Liver (tissue), 9 donors: ENCODE results near the gene ATP1B1. TPM values are rescaled to one million over a fixed set of nuclear protein-coding genes. Genes with fewer than 3 reads are reported as not detected.

Experiments used
- DNase-seq: peaks from one replicate; pipeline ENCODE4 v3.0.0-alpha.2; 2017; ENCODE audit warnings: low spot score
- H3K27ac ChIP-seq, 2 donors: one replicate each; pipeline ENCODE4 v1.7.0; 2013; ENCODE audit warnings: inconsistent platforms in 2 of 2, low read length in 2 of 2, control low read depth in 1 of 2, low read depth in 1 of 2, mild to moderate bottlenecking in 1 of 2
- H3K27me3 ChIP-seq, 4 donors: one replicate each; pipeline versions ENCODE4 v1.6.1 to v1.7.0; 2013; ENCODE audit warnings: low read length in 3 of 4, inconsistent platforms in 1 of 4, mild to moderate bottlenecking in 1 of 4, moderate library complexity in 1 of 4; ENCODE audit not compliant: control insufficient read depth in 4 of 4, insufficient read depth in 4 of 4
- H3K36me3 ChIP-seq, 4 donors: one replicate each; pipeline versions ENCODE4 v1.6.1 to v1.7.0; 2013; ENCODE audit warnings: low read length in 3 of 4, mild to moderate bottlenecking in 3 of 4, low read depth in 1 of 4, moderate library complexity in 1 of 4; ENCODE audit not compliant: control insufficient read depth in 4 of 4, insufficient read depth in 3 of 4
- H3K4me1 ChIP-seq, 4 donors: one replicate each; pipeline versions ENCODE4 v1.6.1 to v1.7.0; 2013; ENCODE audit warnings: low read length in 3 of 4, mild to moderate bottlenecking in 3 of 4, moderate library complexity in 1 of 4; ENCODE audit not compliant: control insufficient read depth in 4 of 4, insufficient read depth in 4 of 4
- H3K4me3 ChIP-seq, 3 donors: one replicate each; pipeline versions ENCODE4 v1.6.1 to v1.7.0; 2013; ENCODE audit warnings: low read length in 3 of 3, control low read depth in 1 of 3, low read depth in 1 of 3, mild to moderate bottlenecking in 1 of 3
- H3K9ac ChIP-seq, 2 donors: one replicate each; pipeline ENCODE4 v1.7.0; 2013; ENCODE audit warnings: low read length in 2 of 2, mild to moderate bottlenecking in 2 of 2, moderate library complexity in 2 of 2, control low read depth in 1 of 2, low read depth in 1 of 2
- H3K9me3 ChIP-seq, 4 donors: one replicate each; pipeline versions ENCODE4 v1.6.1 to v1.7.0; 2013; ENCODE audit warnings: low read length in 3 of 4; ENCODE audit not compliant: control insufficient read depth in 4 of 4
- EGR1 ChIP-seq, 2 donors: IDR thresholded peaks; 2 replicates each; pipeline ENCODE4 v1.6.1; 2016 to 2018; ENCODE audit warnings: antibody characterized with exemption in 2 of 2, low read depth in 2 of 2
- FOXA1 ChIP-seq: IDR thresholded peaks from 2 replicates; pipeline ENCODE4 v1.6.1; 2016; ENCODE audit warnings: antibody characterized with exemption
- FOXA2 ChIP-seq: IDR thresholded peaks from 2 replicates; pipeline ENCODE4 v1.6.1; 2016; ENCODE audit warnings: antibody characterized with exemption
- GABPA ChIP-seq, 2 donors: IDR thresholded peaks in 1 of 2; conservative IDR thresholded peaks in 1 of 2; 2 replicates each; pipeline ENCODE4 v1.6.1; 2016; ENCODE audit warnings: antibody characterized with exemption in 2 of 2, mild to moderate bottlenecking in 1 of 2, moderate library complexity in 1 of 2
- HNF4A ChIP-seq, 2 donors: conservative IDR thresholded peaks; 2 replicates each; pipeline ENCODE4 v1.6.1; 2016; ENCODE audit warnings: antibody characterized with exemption in 2 of 2, mild to moderate bottlenecking in 2 of 2
- HNF4G ChIP-seq: IDR thresholded peaks from 2 replicates; pipeline ENCODE4 v1.6.1; 2016; ENCODE audit warnings: antibody characterized with exemption
- JUND ChIP-seq, 2 donors: IDR thresholded peaks; 2 replicates each; pipeline ENCODE4 v1.6.1; 2016; ENCODE audit warnings: antibody characterized with exemption in 2 of 2
- NR2F2 ChIP-seq: IDR thresholded peaks from 2 replicates; pipeline ENCODE4 v1.6.1; 2016; ENCODE audit warnings: antibody characterized with exemption
- RAD21 ChIP-seq, 2 donors: IDR thresholded peaks; 2 replicates each; pipeline ENCODE4 v1.6.1; 2016; ENCODE audit warnings: antibody characterized with exemption in 2 of 2, mild to moderate bottlenecking in 2 of 2
- RXRA ChIP-seq, 2 donors: IDR thresholded peaks; 2 replicates each; pipeline ENCODE4 v1.6.1; 2017 to 2018; ENCODE audit warnings: antibody characterized with exemption in 2 of 2, mild to moderate bottlenecking in 1 of 2
- SP1 ChIP-seq: IDR thresholded peaks from 2 replicates; pipeline ENCODE4 v1.6.1; 2018; ENCODE audit warnings: antibody characterized with exemption, mild to moderate bottlenecking
- TAF1 ChIP-seq: conservative IDR thresholded peaks from 2 replicates; pipeline ENCODE4 v1.6.1; 2016; ENCODE audit warnings: antibody characterized with exemption, mild to moderate bottlenecking
- YY1 ChIP-seq: IDR thresholded peaks from 2 replicates; pipeline ENCODE4 v1.6.1; 2016; ENCODE audit warnings: antibody characterized with exemption, mild to moderate bottlenecking
- WGBS: extraction: QIAGEN DNeasy Blood & Tissue Kit; methylation state at CpG from one replicate; pipeline ENCODE4 v1.1.7; 2013; 5-methylcytosine and 5-hydroxymethylcytosine counted together
- polyA plus RNA-seq, 2 donors: library from polyadenylated mRNA; stranded (reverse) in 1 of 2; unstranded in 1 of 2; fragments of 200-250 nt in 1 of 2; fragments of >200 nt in 1 of 2; fragmentation: Nextera tagmentation in 1 of 2; extraction: Ambion mirVana in 1 of 2; gene quantifications; one replicate each; pipeline versions ENCODE4 v1.2.1 to v1.2.3, GENCODE V29; 2013 to 2015
- total RNA-seq, 2 donors: library from RNA; depleted of rRNA; stranded (reverse); fragments of >200 nt; gene quantifications; one replicate each; pipeline ENCODE4 v1.2.3, GENCODE V29; 2014
- TF ChIP-seq, protein P1 (sequence below): IDR thresholded peaks from 2 replicates; pipeline ENCODE4 v1.6.1; 2016; ENCODE audit warnings: antibody characterized with exemption
- TF ChIP-seq, protein P2 (sequence below): IDR thresholded peaks from 2 replicates; pipeline ENCODE4 v1.6.1; 2016; ENCODE audit warnings: antibody characterized with exemption
- TF ChIP-seq, protein P3 (sequence below): IDR thresholded peaks from 2 replicates; pipeline ENCODE4 v1.6.1; 2016; ENCODE audit warnings: antibody characterized with exemption, mild to moderate bottlenecking
- TF ChIP-seq, protein P4 (sequence below): IDR thresholded peaks from 2 replicates; pipeline ENCODE4 v1.6.1; 2016; ENCODE audit warnings: antibody characterized with exemption
- TF ChIP-seq, protein P5 (sequence below): fragments of 150-350 bp; IDR thresholded peaks from 2 replicates; pipeline ENCODE4 v1.5.1; 2017; ENCODE audit warnings: improper control_type of control experiment, low read depth, low read length; ENCODE audit not compliant: missing input control
- donor health status: healthy.
- donor health status: healthy.
- donor health status: healthy.
- donor health status: healthy.
- donor health status: healthy.

The ATP1B1 gene
- total and polyA plus RNA-seq, 4 donors, result 36.1 to 57.0 (median 46.5) TPM

DNA sequence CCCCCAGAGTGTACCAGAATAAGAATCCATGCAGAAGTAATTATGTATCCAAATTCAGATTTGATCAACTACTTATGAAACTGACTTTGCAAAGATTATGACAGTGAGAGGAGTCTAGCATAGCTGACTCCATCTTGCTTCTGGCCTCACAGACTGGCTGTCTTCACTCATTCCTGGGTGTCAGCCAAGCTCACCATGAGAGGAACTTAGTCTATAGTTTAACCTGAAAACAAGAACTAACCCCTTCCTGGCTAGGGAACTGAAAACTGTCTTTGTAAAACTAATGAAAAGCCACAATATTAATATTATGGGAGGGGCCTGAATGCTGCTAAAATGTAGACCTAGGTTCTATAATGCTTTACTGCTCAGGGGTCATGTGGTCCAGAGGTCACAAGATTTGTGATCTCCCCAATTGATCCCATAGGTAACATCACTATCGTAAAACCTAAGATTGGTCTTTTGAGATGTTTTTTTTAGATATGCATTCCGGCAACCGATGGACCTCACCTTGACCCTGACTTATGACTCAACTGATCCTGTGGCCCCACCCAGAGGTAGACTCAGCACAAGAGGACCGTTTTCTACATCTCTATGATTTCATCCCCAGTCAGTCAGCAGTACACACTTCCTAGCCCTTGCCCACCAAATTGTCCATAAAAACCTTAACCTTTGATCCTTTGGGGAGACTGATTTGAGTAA lies 55.2 kb downstream of the ATP1B1 start:
- WGBS, result 89% methylated on average over 4 of the region's 4 CpGs
- DNase-seq, result no peak
- TF ChIP-seq RAD21 (IDR thresholded peaks at IDR 0.05) (peak in 1 of 2 donors; percentile 6), YY1 (no peak)

DNA sequence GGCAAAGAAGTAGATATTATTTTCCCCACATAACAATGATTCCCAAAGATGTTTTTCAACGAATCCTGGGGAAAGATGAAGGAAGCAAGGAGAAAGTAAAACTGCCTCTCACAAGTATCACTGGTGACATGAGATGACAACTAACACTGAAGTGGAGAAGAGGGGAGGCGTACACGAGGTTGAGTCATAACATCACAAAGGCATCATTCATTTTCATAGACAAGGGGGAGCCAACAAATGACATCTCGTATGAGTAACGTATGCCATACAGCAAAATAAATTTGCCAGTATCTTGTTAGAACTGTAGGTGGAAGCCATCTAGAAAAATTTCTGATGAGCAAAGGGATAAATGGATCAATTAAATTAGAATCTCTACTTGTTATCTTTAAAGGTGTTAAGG lies 56.6 kb downstream of the ATP1B1 start:
- no peak for DNase-seq
- H3K36me3 ChIP-seq, result peaks cover 0 to 1% (median 0%) of the 10 kb centered on the region in 4 donors
- H3K4me1 ChIP-seq, result peaks cover 0 to 5% (median 4%) of the 10 kb centered on the region in 4 donors
- H3K9me3 ChIP-seq, result no peaks in the 10 kb centered on the region
- no peak overlapping the region for H3K9ac ChIP-seq
- TF ChIP-seq HNF4A (conservative IDR thresholded peaks at IDR 0.05) (no peak), JUND (IDR thresholded peaks at IDR 0.05) (no peak), GABPA (IDR thresholded peaks at IDR 0.05 in 1 of 2, conservative IDR thresholded peaks at IDR 0.05 in 1 of 2) (no peak), FOXA1 (no peak), FOXA2 (no peak), YY1 (no peak), RXRA (IDR thresholded peaks at IDR 0.05) (no peak), EGR1 (IDR thresholded peaks at IDR 0.05; ENCODE audit: low read depth in 2 of 2) (no peak), SP1 (no peak), TAF1 (no peak), RAD21 (IDR thresholded peaks at IDR 0.05) (no peak), NR2F2 (no peak), HNF4G (no peak)
- TF ChIP-seq, protein P1, sequence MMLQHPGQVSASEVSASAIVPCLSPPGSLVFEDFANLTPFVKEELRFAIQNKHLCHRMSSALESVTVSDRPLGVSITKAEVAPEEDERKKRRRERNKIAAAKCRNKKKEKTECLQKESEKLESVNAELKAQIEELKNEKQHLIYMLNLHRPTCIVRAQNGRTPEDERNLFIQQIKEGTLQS, result no peak
- TF ChIP-seq, protein P2, sequence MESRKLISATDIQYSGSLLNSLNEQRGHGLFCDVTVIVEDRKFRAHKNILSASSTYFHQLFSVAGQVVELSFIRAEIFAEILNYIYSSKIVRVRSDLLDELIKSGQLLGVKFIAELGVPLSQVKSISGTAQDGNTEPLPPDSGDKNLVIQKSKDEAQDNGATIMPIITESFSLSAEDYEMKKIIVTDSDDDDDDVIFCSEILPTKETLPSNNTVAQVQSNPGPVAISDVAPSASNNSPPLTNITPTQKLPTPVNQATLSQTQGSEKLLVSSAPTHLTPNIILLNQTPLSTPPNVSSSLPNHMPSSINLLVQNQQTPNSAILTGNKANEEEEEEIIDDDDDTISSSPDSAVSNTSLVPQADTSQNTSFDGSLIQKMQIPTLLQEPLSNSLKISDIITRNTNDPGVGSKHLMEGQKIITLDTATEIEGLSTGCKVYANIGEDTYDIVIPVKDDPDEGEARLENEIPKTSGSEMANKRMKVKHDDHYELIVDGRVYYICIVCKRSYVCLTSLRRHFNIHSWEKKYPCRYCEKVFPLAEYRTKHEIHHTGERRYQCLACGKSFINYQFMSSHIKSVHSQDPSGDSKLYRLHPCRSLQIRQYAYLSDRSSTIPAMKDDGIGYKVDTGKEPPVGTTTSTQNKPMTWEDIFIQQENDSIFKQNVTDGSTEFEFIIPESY, result no peak
- TF ChIP-seq, protein P3, sequence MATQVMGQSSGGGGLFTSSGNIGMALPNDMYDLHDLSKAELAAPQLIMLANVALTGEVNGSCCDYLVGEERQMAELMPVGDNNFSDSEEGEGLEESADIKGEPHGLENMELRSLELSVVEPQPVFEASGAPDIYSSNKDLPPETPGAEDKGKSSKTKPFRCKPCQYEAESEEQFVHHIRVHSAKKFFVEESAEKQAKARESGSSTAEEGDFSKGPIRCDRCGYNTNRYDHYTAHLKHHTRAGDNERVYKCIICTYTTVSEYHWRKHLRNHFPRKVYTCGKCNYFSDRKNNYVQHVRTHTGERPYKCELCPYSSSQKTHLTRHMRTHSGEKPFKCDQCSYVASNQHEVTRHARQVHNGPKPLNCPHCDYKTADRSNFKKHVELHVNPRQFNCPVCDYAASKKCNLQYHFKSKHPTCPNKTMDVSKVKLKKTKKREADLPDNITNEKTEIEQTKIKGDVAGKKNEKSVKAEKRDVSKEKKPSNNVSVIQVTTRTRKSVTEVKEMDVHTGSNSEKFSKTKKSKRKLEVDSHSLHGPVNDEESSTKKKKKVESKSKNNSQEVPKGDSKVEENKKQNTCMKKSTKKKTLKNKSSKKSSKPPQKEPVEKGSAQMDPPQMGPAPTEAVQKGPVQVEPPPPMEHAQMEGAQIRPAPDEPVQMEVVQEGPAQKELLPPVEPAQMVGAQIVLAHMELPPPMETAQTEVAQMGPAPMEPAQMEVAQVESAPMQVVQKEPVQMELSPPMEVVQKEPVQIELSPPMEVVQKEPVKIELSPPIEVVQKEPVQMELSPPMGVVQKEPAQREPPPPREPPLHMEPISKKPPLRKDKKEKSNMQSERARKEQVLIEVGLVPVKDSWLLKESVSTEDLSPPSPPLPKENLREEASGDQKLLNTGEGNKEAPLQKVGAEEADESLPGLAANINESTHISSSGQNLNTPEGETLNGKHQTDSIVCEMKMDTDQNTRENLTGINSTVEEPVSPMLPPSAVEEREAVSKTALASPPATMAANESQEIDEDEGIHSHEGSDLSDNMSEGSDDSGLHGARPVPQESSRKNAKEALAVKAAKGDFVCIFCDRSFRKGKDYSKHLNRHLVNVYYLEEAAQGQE, result no peak
- TF ChIP-seq, protein P4, sequence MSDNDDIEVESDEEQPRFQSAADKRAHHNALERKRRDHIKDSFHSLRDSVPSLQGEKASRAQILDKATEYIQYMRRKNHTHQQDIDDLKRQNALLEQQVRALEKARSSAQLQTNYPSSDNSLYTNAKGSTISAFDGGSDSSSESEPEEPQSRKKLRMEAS, result no peak
- TF ChIP-seq, protein P5, sequence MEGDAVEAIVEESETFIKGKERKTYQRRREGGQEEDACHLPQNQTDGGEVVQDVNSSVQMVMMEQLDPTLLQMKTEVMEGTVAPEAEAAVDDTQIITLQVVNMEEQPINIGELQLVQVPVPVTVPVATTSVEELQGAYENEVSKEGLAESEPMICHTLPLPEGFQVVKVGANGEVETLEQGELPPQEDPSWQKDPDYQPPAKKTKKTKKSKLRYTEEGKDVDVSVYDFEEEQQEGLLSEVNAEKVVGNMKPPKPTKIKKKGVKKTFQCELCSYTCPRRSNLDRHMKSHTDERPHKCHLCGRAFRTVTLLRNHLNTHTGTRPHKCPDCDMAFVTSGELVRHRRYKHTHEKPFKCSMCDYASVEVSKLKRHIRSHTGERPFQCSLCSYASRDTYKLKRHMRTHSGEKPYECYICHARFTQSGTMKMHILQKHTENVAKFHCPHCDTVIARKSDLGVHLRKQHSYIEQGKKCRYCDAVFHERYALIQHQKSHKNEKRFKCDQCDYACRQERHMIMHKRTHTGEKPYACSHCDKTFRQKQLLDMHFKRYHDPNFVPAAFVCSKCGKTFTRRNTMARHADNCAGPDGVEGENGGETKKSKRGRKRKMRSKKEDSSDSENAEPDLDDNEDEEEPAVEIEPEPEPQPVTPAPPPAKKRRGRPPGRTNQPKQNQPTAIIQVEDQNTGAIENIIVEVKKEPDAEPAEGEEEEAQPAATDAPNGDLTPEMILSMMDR, result no peak
- no peak overlapping the region for H3K4me3 ChIP-seq
- no peaks in the 10 kb centered on the region for H3K27me3 ChIP-seq
- 73% methylated on average over 5 of the region's 5 CpGs for WGBS
- H3K27ac ChIP-seq, result no peak overlapping the region

More for the DNA sequence above, 55.2 kb downstream of the ATP1B1 start:
- H3K9me3 ChIP-seq, result no peaks in the 10 kb centered on the region
- H3K27me3 ChIP-seq, result no peaks in the 10 kb centered on the region
- no peak overlapping the region for H3K27ac ChIP-seq
- H3K36me3 ChIP-seq, result peaks cover 0 to under 1% (median 0%) of the 10 kb centered on the region in 4 donors
- no peak overlapping the region for H3K4me3 ChIP-seq
- H3K9ac ChIP-seq, result no peak overlapping the region
- peaks cover 0 to 5% (median 4%) of the 10 kb centered on the region in 4 donors for H3K4me1 ChIP-seq
